HEK293 (cell line): ENCODE data around the gene NAT16.

ENCODE experiments used
- BCL11A ChIP-seq: fragments of 450-650 bp; formaldehyde crosslinking; IDR thresholded peaks from 2 replicates; pipeline ENCODE4 v1.5.1; 2016; ENCODE audit warnings: low read depth, missing biosample characterization, missing genetic modification characterization
- GFI1B ChIP-seq: fragments of 450-650 bp; formaldehyde crosslinking; IDR thresholded peaks from 2 replicates; pipeline ENCODE4 v1.5.1; 2016; ENCODE audit warnings: missing biosample characterization, missing genetic modification characterization
- KLF10 ChIP-seq: fragments of 450-650 bp; IDR thresholded peaks from 2 replicates; pipeline ENCODE4 v1.5.1; 2018; ENCODE audit warnings: missing biosample characterization, mild to moderate bottlenecking, missing genetic modification characterization
- MYNN ChIP-seq: fragments of 450-650 bp; formaldehyde crosslinking; IDR thresholded peaks from 2 replicates; pipeline ENCODE4 v1.5.1; 2016; ENCODE audit warnings: missing biosample characterization, missing genetic modification characterization, borderline replicate concordance
- SCRT1 ChIP-seq: fragments of 450-650 bp; formaldehyde crosslinking; IDR thresholded peaks from 2 replicates; pipeline ENCODE4 v1.5.1; 2016; ENCODE audit warnings: missing biosample characterization, missing genetic modification characterization, borderline replicate concordance
- SP3 ChIP-seq: fragments of 450-650 bp; formaldehyde crosslinking; IDR thresholded peaks from 2 replicates; pipeline ENCODE4 v1.5.1; 2016; ENCODE audit warnings: missing biosample characterization, missing genetic modification characterization
- YY2 ChIP-seq: fragments of 450-650 bp; formaldehyde crosslinking; IDR thresholded peaks from 2 replicates; pipeline ENCODE4 v1.5.1; 2016; ENCODE audit warnings: missing biosample characterization, missing genetic modification characterization
- ZBTB1 ChIP-seq: fragments of 450-650 bp; formaldehyde crosslinking; IDR thresholded peaks from 2 replicates; pipeline ENCODE4 v1.5.1; 2016; ENCODE audit warnings: missing biosample characterization, missing genetic modification characterization
- ZBTB10 ChIP-seq: fragments of 450-650 bp; formaldehyde crosslinking; IDR thresholded peaks from 2 replicates; pipeline ENCODE4 v1.5.1; 2016; ENCODE audit warnings: missing biosample characterization, missing genetic modification characterization
- ZNF133 ChIP-seq: fragments of 450-650 bp; formaldehyde crosslinking; IDR thresholded peaks from 2 replicates; pipeline ENCODE4 v1.5.1; 2016; ENCODE audit warnings: missing biosample characterization, missing genetic modification characterization
- ZNF148 ChIP-seq: fragments of 450-650 bp; formaldehyde crosslinking; IDR thresholded peaks from 2 replicates; pipeline ENCODE4 v1.5.0; 2017; ENCODE audit warnings: missing biosample characterization, missing genetic modification characterization, borderline replicate concordance
- ZNF155 ChIP-seq: fragments of 450-650 bp; formaldehyde crosslinking; IDR thresholded peaks from 2 replicates; pipeline ENCODE4 v1.5.1; 2016; ENCODE audit warnings: missing biosample characterization, missing genetic modification characterization
- ZNF184 ChIP-seq: fragments of 450-650 bp; IDR thresholded peaks from 2 replicates; pipeline ENCODE4 v1.5.1; 2018; ENCODE audit warnings: missing biosample characterization, mild to moderate bottlenecking, missing genetic modification characterization
- ZNF214 ChIP-seq: fragments of 450-650 bp; formaldehyde crosslinking; IDR thresholded peaks from 2 replicates; pipeline ENCODE4 v1.5.1; 2017; ENCODE audit warnings: missing biosample characterization, mild to moderate bottlenecking, missing genetic modification characterization, borderline replicate concordance
- ZNF248 ChIP-seq: fragments of 450-650 bp; formaldehyde crosslinking; IDR thresholded peaks from 2 replicates; pipeline ENCODE4 v1.5.1; 2017; ENCODE audit warnings: missing biosample characterization, missing genetic modification characterization
- ZNF292 ChIP-seq: fragments of 450-650 bp; formaldehyde crosslinking; IDR thresholded peaks from 2 replicates; pipeline ENCODE4 v1.5.1; 2016; ENCODE audit warnings: low read depth, missing biosample characterization, missing genetic modification characterization, borderline replicate concordance
- ZNF391 ChIP-seq: fragments of 450-650 bp; formaldehyde crosslinking; IDR thresholded peaks from 2 replicates; pipeline ENCODE4 v1.5.1; 2016; ENCODE audit warnings: low read depth, missing biosample characterization, missing genetic modification characterization, borderline replicate concordance
- ZNF473 ChIP-seq: fragments of 450-650 bp; formaldehyde crosslinking; IDR thresholded peaks from 2 replicates; pipeline ENCODE4 v1.5.1; 2017; ENCODE audit warnings: missing biosample characterization, missing genetic modification characterization
- ZNF521 ChIP-seq: fragments of 450-650 bp; formaldehyde crosslinking; IDR thresholded peaks from 2 replicates; pipeline ENCODE4 v1.5.1; 2017; ENCODE audit warnings: missing biosample characterization, mild to moderate bottlenecking, missing genetic modification characterization
- ZNF530 ChIP-seq: fragments of 450-650 bp; formaldehyde crosslinking; IDR thresholded peaks from 2 replicates; pipeline ENCODE4 v1.5.1; 2016; ENCODE audit warnings: low read depth, missing biosample characterization, missing genetic modification characterization
- ZNF626 ChIP-seq: fragments of 450-650 bp; sonication (Bioruptor Pico); formaldehyde crosslinking; IDR thresholded peaks from 2 replicates; pipeline ENCODE4 v1.5.1; 2018; ENCODE audit warnings: missing biosample characterization, missing genetic modification characterization, inconsistent platforms
- ZNF645 ChIP-seq: fragments of 450-650 bp; formaldehyde crosslinking; IDR thresholded peaks from 2 replicates; pipeline ENCODE4; 2016; ENCODE audit warnings: missing biosample characterization, missing genetic modification characterization
- ZNF660 ChIP-seq: fragments of 450-650 bp; IDR thresholded peaks from 2 replicates; pipeline ENCODE4 v1.5.1; 2018; ENCODE audit warnings: missing biosample characterization, mild to moderate bottlenecking, missing genetic modification characterization
- ZNF830 ChIP-seq: fragments of 450-650 bp; IDR thresholded peaks from 2 replicates; pipeline ENCODE4 v1.5.0; 2018; ENCODE audit warnings: missing biosample characterization, missing genetic modification characterization, low read depth, mild to moderate bottlenecking, moderate library complexity
- ZSCAN23 ChIP-seq: fragments of 450-650 bp; formaldehyde crosslinking; IDR thresholded peaks from 2 replicates; pipeline ENCODE4 v1.5.1; 2016; ENCODE audit warnings: missing biosample characterization, missing genetic modification characterization
- TF ChIP-seq, protein P1 (sequence below): fragments of 450-650 bp; formaldehyde crosslinking; IDR thresholded peaks from 2 replicates; pipeline ENCODE4 v1.5.1; 2016; ENCODE audit warnings: missing biosample characterization, missing genetic modification characterization
- TF ChIP-seq, protein P2 (sequence below): fragments of 450-650 bp; formaldehyde crosslinking; IDR thresholded peaks from 2 replicates; pipeline ENCODE4 v1.5.1; 2017; ENCODE audit warnings: missing biosample characterization, missing genetic modification characterization
- TF ChIP-seq, protein P3 (sequence below): fragments of 450-650 bp; formaldehyde crosslinking; IDR thresholded peaks from 2 replicates; pipeline ENCODE4 v1.5.1; 2016; ENCODE audit warnings: missing biosample characterization, missing genetic modification characterization

The NAT16 gene

DNA sequence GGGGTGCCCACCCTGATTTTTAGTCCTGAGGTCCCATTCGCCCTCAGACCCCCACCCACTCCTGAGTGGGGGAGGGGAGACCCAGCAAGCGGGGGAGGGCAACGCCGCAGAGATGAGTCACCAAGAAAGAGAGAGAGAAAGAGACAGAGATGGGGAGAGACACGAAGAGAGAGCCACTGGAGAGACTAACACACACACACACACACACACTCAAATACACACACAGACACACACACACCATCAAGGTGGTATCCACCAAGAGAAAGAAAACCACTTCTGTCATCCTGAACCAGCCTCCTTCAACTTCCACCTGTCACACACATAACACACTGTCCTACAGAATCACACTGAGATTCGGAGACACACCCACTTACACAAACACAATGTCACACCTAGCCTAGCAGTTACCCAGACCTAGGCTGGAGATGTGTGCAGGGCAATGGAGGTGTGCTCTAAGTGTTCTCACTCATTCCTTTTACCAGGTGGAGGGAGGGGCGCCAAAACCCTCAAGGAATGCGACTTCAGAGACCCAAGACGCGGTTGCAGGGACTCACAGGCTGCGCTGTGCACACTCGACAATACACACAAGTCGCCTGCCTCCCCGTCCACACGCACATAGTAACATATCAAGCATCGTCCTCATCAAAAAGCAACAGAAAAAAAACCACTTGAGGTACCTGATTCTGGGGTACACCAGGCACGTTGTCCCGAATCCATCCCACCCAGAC is 10.8 kb downstream of the NAT16 start (continued):
- TF ChIP-seq ZBTB1 (no peak), ZNF391 (peak; percentile 64; the same call in 1 of the 2 replicates), ZBTB10 (peak; percentile 65), ZNF148 (tag by site-specific recombination) (peak; percentile 37), BCL11A (tag by site-specific recombination) (0 out of 2 replicates have a peak, but pooled peaks have one; percentile 53), ZSCAN23 (tag by site-specific recombination) (peak; percentile 84), ZNF645 (no peak; the same call in 1 of the 2 replicates), YY2 (tag by site-specific recombination) (no peak), GFI1B (tag by site-specific recombination) (peak; percentile 12; the same call in 1 of the 2 replicates), ZNF292 (tag by site-specific recombination) (no peak), ZNF660 (no peak), ZNF133 (no peak), ZNF521 (tag by site-specific recombination) (no peak; the same call in 1 of the 2 replicates), ZNF155 (peak; percentile 72; the same call in 1 of the 2 replicates), KLF10 (tag by site-specific recombination) (peak; percentile 32; the same call in 1 of the 2 replicates), ZNF626 (tag by site-specific recombination) (no peak), ZNF530 (tag by site-specific recombination) (no peak), ZNF248 (tag by site-specific recombination) (no peak), ZNF830 (tag by site-specific recombination) (no peak), ZNF214 (no peak), SCRT1 (tag by site-specific recombination) (no peak), MYNN (no peak), ZNF184 (tag by site-specific recombination) (no peak), SP3 (tag by site-specific recombination) (no peak), ZNF473 (no peak)
- TF ChIP-seq, protein P1, sequence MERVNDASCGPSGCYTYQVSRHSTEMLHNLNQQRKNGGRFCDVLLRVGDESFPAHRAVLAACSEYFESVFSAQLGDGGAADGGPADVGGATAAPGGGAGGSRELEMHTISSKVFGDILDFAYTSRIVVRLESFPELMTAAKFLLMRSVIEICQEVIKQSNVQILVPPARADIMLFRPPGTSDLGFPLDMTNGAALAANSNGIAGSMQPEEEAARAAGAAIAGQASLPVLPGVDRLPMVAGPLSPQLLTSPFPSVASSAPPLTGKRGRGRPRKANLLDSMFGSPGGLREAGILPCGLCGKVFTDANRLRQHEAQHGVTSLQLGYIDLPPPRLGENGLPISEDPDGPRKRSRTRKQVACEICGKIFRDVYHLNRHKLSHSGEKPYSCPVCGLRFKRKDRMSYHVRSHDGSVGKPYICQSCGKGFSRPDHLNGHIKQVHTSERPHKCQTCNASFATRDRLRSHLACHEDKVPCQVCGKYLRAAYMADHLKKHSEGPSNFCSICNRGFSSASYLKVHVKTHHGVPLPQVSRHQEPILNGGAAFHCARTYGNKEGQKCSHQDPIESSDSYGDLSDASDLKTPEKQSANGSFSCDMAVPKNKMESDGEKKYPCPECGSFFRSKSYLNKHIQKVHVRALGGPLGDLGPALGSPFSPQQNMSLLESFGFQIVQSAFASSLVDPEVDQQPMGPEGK (tag by site-specific recombination) = peak; percentile 86
- TF ChIP-seq, protein P2, sequence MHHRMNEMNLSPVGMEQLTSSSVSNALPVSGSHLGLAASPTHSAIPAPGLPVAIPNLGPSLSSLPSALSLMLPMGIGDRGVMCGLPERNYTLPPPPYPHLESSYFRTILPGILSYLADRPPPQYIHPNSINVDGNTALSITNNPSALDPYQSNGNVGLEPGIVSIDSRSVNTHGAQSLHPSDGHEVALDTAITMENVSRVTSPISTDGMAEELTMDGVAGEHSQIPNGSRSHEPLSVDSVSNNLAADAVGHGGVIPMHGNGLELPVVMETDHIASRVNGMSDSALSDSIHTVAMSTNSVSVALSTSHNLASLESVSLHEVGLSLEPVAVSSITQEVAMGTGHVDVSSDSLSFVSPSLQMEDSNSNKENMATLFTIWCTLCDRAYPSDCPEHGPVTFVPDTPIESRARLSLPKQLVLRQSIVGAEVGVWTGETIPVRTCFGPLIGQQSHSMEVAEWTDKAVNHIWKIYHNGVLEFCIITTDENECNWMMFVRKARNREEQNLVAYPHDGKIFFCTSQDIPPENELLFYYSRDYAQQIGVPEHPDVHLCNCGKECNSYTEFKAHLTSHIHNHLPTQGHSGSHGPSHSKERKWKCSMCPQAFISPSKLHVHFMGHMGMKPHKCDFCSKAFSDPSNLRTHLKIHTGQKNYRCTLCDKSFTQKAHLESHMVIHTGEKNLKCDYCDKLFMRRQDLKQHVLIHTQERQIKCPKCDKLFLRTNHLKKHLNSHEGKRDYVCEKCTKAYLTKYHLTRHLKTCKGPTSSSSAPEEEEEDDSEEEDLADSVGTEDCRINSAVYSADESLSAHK = peak; percentile 14; the same call in 1 of the 2 replicates
- TF ChIP-seq, protein P3, sequence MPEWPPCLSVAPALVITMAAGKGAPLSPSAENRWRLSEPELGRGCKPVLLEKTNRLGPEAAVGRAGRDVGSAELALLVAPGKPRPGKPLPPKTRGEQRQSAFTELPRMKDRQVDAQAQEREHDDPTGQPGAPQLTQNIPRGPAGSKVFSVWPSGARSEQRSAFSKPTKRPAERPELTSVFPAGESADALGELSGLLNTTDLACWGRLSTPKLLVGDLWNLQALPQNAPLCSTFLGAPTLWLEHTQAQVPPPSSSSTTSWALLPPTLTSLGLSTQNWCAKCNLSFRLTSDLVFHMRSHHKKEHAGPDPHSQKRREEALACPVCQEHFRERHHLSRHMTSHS (tag by site-specific recombination) = 0 out of 2 replicates have a peak, but pooled peaks have one; percentile 54
